ENCODE measurements around the gene ZNF865. TPM values are rescaled to one million over a fixed set of nuclear protein-coding genes. Genes with fewer than 3 reads are reported as not detected.

ZNF865 gene
- total RNA-seq, 1 donor from 2014 or later = 15.0 TPM

DNA sequence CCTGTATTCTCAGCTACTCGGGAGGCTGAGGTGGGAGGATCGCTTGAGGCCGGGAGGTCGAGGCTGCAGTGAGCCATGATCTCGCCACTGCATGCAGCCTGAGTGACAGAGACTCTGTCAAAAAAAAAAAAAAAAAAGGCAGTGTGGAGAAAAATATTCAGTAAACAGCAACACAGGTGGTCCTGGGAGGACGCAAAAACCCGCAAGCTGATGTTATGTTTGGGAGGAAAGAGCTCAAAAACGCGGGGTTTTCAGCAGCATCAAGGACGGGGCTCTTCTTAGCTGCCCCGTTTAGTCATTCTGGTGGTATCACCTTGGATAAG, 19.5 kb downstream of the ZNF865 start:
- Histone ChIP-seq H3K36me3 (ENCODE audit: insufficient read depth, low read length) (no peaks in the 10 kb centered on the region), H3K9ac (ENCODE audit: low read length) (peak overlapping the region; percentile 94), H3K9me3 (ENCODE audit: insufficient read depth, low read depth, low read length) (no peaks in the 10 kb centered on the region), H3K4me3 (ENCODE audit: insufficient read depth, low read depth, low read length) (peak overlapping the region; percentile 73), H3K4me2 (ENCODE audit: low read length) (peak overlapping the region; percentile 99), H3K4me1 (ENCODE audit: insufficient read depth, low read length) (no peaks in the 10 kb centered on the region), H2AFZ (ENCODE audit: low read depth, low read length) (peak overlapping the region; percentile 95), H4K20me1 (ENCODE audit: insufficient read depth, low read length) (peaks cover 13% of the 10 kb centered on the region), H3K79me2 (ENCODE audit: insufficient read depth, low read length) (peaks cover 8% of the 10 kb centered on the region), H3K27ac (ENCODE audit: low read depth, low read length) (no peak overlapping the region), H3K27me3 (ENCODE audit: insufficient read depth, low read length) (no peaks in the 10 kb centered on the region)
- H3K9me3 Mint-ChIP-seq (ENCODE audit: unreplicated experiment) = no peaks in the 10 kb centered on the region
- H3K36me3 Mint-ChIP-seq (ENCODE audit: low read depth, unreplicated experiment) = peaks cover 2% of the 10 kb centered on the region
- peak overlapping the region; percentile 89 for H3K4me3 Mint-ChIP-seq (ENCODE audit: unreplicated experiment)
- FAIRE-seq = no peak
- DNase-seq (ENCODE audit: low read depth) = no peak
- H3K27me3 Mint-ChIP-seq (ENCODE audit: low read depth, unreplicated experiment) = no peaks in the 10 kb centered on the region
- peaks cover 6% of the 10 kb centered on the region for H3K4me1 Mint-ChIP-seq (ENCODE audit: low read depth, unreplicated experiment)
- peak overlapping the region; percentile 4 for H3K27ac Mint-ChIP-seq (ENCODE audit: unreplicated experiment)
- TF ChIP-seq EZH2 (IDR thresholded peaks at IDR 0.05; ENCODE audit: insufficient read depth, low read length) = no peak
- TF ChIP-seq, protein P1, sequence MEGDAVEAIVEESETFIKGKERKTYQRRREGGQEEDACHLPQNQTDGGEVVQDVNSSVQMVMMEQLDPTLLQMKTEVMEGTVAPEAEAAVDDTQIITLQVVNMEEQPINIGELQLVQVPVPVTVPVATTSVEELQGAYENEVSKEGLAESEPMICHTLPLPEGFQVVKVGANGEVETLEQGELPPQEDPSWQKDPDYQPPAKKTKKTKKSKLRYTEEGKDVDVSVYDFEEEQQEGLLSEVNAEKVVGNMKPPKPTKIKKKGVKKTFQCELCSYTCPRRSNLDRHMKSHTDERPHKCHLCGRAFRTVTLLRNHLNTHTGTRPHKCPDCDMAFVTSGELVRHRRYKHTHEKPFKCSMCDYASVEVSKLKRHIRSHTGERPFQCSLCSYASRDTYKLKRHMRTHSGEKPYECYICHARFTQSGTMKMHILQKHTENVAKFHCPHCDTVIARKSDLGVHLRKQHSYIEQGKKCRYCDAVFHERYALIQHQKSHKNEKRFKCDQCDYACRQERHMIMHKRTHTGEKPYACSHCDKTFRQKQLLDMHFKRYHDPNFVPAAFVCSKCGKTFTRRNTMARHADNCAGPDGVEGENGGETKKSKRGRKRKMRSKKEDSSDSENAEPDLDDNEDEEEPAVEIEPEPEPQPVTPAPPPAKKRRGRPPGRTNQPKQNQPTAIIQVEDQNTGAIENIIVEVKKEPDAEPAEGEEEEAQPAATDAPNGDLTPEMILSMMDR (IDR thresholded peaks at IDR 0.05; ENCODE audit: insufficient read depth, low read depth, low read length) = no peak

DNA sequence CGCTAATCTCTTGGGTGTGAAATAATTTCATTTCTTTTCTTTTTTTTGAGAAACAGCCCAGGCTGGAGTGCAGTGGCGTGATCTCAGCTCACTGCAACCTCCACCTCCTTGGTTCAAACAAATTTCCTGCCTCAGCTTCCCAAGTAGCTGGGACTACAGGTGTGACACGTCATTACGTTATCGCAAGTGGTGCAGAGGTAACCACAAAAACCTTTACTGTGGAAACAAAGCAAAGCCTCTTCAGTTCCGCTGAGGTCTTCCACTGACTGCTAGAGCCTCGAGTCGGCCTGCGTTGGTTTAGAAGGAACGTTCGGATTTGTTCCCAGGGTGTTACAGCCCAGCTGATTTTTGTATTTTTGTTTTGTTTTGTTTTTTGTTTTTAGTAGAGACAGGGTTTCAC, 20.9 kb downstream of the ZNF865 start:
- H3K36me3 Mint-ChIP-seq (ENCODE audit: low read depth, unreplicated experiment) = peaks cover 2% of the 10 kb centered on the region
- no peaks in the 10 kb centered on the region for H3K9me3 Mint-ChIP-seq (ENCODE audit: unreplicated experiment)
- Histone ChIP-seq H3K4me3 (ENCODE audit: insufficient read depth, low read depth, low read length) (no peak overlapping the region), H3K4me1 (ENCODE audit: insufficient read depth, low read length) (no peaks in the 10 kb centered on the region), H3K27ac (ENCODE audit: low read depth, low read length) (no peak overlapping the region), H3K9ac (ENCODE audit: low read length) (no peak overlapping the region), H3K79me2 (ENCODE audit: insufficient read depth, low read length) (peaks cover 8% of the 10 kb centered on the region), H2AFZ (ENCODE audit: low read depth, low read length) (no peak overlapping the region), H4K20me1 (ENCODE audit: insufficient read depth, low read length) (peaks cover 13% of the 10 kb centered on the region), H3K9me3 (ENCODE audit: insufficient read depth, low read depth, low read length) (no peaks in the 10 kb centered on the region), H3K27me3 (ENCODE audit: insufficient read depth, low read length) (no peaks in the 10 kb centered on the region), H3K4me2 (ENCODE audit: low read length) (no peak overlapping the region), H3K36me3 (ENCODE audit: insufficient read depth, low read length) (no peaks in the 10 kb centered on the region)
- no peak for FAIRE-seq
- H3K4me1 Mint-ChIP-seq (ENCODE audit: low read depth, unreplicated experiment) = no peaks in the 10 kb centered on the region
- DNase-seq (ENCODE audit: low read depth) = no peak
- H3K4me3 Mint-ChIP-seq (ENCODE audit: unreplicated experiment) = no peak overlapping the region
- H3K27me3 Mint-ChIP-seq (ENCODE audit: low read depth, unreplicated experiment) = no peaks in the 10 kb centered on the region
- TF ChIP-seq, protein P1 (IDR thresholded peaks at IDR 0.05; ENCODE audit: insufficient read depth, low read depth, low read length) = no peak
- TF ChIP-seq EZH2 (IDR thresholded peaks at IDR 0.05; ENCODE audit: insufficient read depth, low read length) = no peak
- no peak overlapping the region for H3K27ac Mint-ChIP-seq (ENCODE audit: unreplicated experiment)

DNA sequence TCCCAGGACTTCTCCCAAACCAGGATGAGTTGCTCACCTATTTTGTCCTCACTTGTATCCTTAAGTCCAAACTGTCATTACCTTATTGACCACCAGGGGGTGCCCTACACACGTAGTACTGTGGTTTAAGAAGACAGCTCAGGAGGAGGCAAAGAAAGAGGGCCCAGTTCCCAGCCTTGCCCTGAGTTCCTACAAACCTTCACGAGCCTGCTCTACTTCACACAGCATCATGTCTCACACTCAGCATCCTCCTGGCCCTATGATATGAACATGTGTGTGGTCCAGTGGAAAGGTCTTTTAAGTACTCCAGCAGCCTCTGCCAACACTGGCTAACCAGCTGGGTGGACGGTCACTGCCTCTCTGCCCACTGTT, 27.0 kb downstream of the ZNF865 start:
- Histone ChIP-seq H3K27ac (ENCODE audit: low read depth, low read length) (no peak overlapping the region), H3K9ac (ENCODE audit: low read length) (no peak overlapping the region), H3K4me1 (ENCODE audit: insufficient read depth, low read length) (peaks cover 16% of the 10 kb centered on the region), H2AFZ (ENCODE audit: low read depth, low read length) (peak overlapping the region; percentile 76), H3K79me2 (ENCODE audit: insufficient read depth, low read length) (peaks cover 28% of the 10 kb centered on the region), H3K9me3 (ENCODE audit: insufficient read depth, low read depth, low read length) (no peaks in the 10 kb centered on the region), H3K4me2 (ENCODE audit: low read length) (no peak overlapping the region), H3K36me3 (ENCODE audit: insufficient read depth, low read length) (no peaks in the 10 kb centered on the region), H3K27me3 (ENCODE audit: insufficient read depth, low read length) (no peaks in the 10 kb centered on the region), H4K20me1 (ENCODE audit: insufficient read depth, low read length) (peaks cover 9% of the 10 kb centered on the region), H3K4me3 (ENCODE audit: insufficient read depth, low read depth, low read length) (no peak overlapping the region)
- H3K9me3 Mint-ChIP-seq (ENCODE audit: unreplicated experiment) = peaks cover 3% of the 10 kb centered on the region
- no peaks in the 10 kb centered on the region for H3K36me3 Mint-ChIP-seq (ENCODE audit: low read depth, unreplicated experiment)
- no peaks in the 10 kb centered on the region for H3K27me3 Mint-ChIP-seq (ENCODE audit: low read depth, unreplicated experiment)
- DNase-seq (ENCODE audit: low read depth) (peak; percentile 84), FAIRE-seq (no peak)
- H3K4me3 Mint-ChIP-seq (ENCODE audit: unreplicated experiment) = no peak overlapping the region
- H3K4me1 Mint-ChIP-seq (ENCODE audit: low read depth, unreplicated experiment) = peaks cover 18% of the 10 kb centered on the region
- no peak overlapping the region for H3K27ac Mint-ChIP-seq (ENCODE audit: unreplicated experiment)
- TF ChIP-seq EZH2 (IDR thresholded peaks at IDR 0.05; ENCODE audit: insufficient read depth, low read length) = no peak
- TF ChIP-seq, protein P1 (IDR thresholded peaks at IDR 0.05; ENCODE audit: insufficient read depth, low read depth, low read length) = peak; percentile 92
